IPS-NIHi7 (cell line): ENCODE results near the gene VTI1A.

Experiments used
- DNase-seq: peaks from one replicate; pipeline ENCODE4 v3.0.0; 2012; ENCODE audit warnings: mixed read lengths; ENCODE audit errors: extremely low spot score

VTI1A gene

GRCh38 chr10:112639298-112639697, 192.3 kb downstream of the VTI1A start:
- DNase-seq, result no peak

GRCh38 chr10:112640638-112641037, 193.6 kb downstream of the VTI1A start:
- no peak for DNase-seq

- no peak for DNase-seq
Measured at GRCh38 chr10:112643600-112644264, 196.7 kb downstream of the VTI1A start.

GRCh38 chr10:112644265-112644645, 197.2 kb downstream of the VTI1A start:
- no peak for DNase-seq

- no peak for DNase-seq
Measured at GRCh38 chr10:112649006-112649821, 202.2 kb downstream of the VTI1A start.

GRCh38 chr10:112649822-112650152, 202.8 kb downstream of the VTI1A start:
- no peak for DNase-seq

GRCh38 chr10:112650588-112651030, 203.6 kb downstream of the VTI1A start:
- no peak for DNase-seq

- no peak for DNase-seq
Measured at GRCh38 chr10:112653215-112653614, 206.2 kb downstream of the VTI1A start.

GRCh38 chr10:112653851-112654250, 206.8 kb downstream of the VTI1A start:
- no peak for DNase-seq

GRCh38 chr10:112654794-112655193, 207.8 kb downstream of the VTI1A start:
- DNase-seq, result no peak

- DNase-seq, result no peak
Measured at GRCh38 chr10:112655722-112656121, 208.7 kb downstream of the VTI1A start.

- no peak for DNase-seq
Measured at GRCh38 chr10:112658465-112658864, 211.4 kb downstream of the VTI1A start.

GRCh38 chr10:112658900-112659638, 212.1 kb downstream of the VTI1A start:
- DNase-seq, result no peak

- no peak for DNase-seq
Measured at GRCh38 chr10:112663234-112664125, 216.5 kb downstream of the VTI1A start.

- DNase-seq, result no peak
Measured at GRCh38 chr10:112666094-112666493, 219.1 kb downstream of the VTI1A start.

GRCh38 chr10:112669989-112670388, 223.0 kb downstream of the VTI1A start:
- DNase-seq, result no peak

- no peak for DNase-seq
Measured at GRCh38 chr10:112671743-112672142, 224.7 kb downstream of the VTI1A start.

GRCh38 chr10:112672706-112673105, 225.7 kb downstream of the VTI1A start:
- no peak for DNase-seq

GRCh38 chr10:112675560-112676083, 228.6 kb downstream of the VTI1A start:
- no peak for DNase-seq

- DNase-seq, result no peak
Measured at GRCh38 chr10:112677689-112678088, 230.7 kb downstream of the VTI1A start.

- DNase-seq, result no peak
Measured at GRCh38 chr10:112678581-112678980, 231.6 kb downstream of the VTI1A start.
